Astrocyte of the spinal cord (primary cell): ENCODE data around the gene GABRG3.

Source experiments
- DNase-seq: peaks from one replicate; pipeline ENCODE4 v3.0.0; 2011; ENCODE audit warnings: low read depth, low spot score
- H3K4me3 ChIP-seq: 2 replicates; pipeline ENCODE4 v1.5.1; 2011; ENCODE audit warnings: low read depth, mild to moderate bottlenecking, low read length, moderate library complexity
- CTCF ChIP-seq: IDR thresholded peaks from 2 replicates; pipeline ENCODE4 v1.5.1; 2012; ENCODE audit warnings: low read depth, mild to moderate bottlenecking, low read length, inconsistent platforms
- in situ Hi-C: cut with HindIII; loops from 2 replicates; pipeline ENCODE4 v1.10.0; 2017; ENCODE audit warnings: low sequenced_read_pairs

The GABRG3 gene

DNA sequence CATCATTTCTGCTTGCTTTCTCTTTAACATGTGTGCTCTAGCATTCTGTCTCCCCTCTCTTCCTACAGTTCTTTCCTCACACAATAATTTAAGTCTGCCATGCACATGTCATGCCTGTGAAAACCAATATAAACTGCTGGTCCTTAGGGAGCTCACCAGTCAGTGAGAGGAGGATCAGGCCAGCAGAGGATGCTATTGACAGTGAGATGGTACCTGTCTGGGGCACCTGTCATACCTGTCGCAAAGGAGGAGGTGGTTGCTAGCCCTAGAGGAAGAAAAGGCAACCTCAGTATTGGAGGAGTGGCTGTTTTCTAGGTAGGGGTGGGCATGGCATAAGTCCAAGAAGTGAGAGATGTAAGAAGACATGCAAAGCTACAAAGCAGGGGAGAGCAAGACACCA, 194.6 kb downstream of the GABRG3 start:
- in situ Hi-C loops, result no loop called here
- no peak overlapping the region for H3K4me3 ChIP-seq
- no peak for DNase-seq
- no peak for TF ChIP-seq CTCF

DNA sequence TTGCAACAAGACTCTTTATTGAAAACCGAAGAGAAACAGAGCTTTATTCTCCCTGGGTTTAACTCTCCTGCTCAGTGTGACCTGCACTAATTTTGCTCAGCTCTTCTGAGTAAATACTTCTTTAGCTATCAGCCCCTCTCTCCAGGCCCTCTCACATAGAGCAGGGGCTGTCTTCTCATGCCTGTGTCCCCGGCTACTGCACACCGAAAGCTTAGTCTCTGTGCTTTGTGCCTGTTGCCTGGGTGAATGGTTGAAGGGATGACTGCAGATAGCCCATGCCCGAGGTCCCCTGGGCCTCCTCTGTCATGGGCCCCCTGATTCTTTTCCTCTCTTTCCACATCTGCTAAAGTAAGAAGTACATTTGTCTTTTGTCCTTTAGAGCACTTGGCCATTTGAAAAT, 195.9 kb downstream of the GABRG3 start:
- no peak for DNase-seq
- no peak overlapping the region for H3K4me3 ChIP-seq
- in situ Hi-C loops, result no loop called here
- TF ChIP-seq CTCF, result no peak

- TF ChIP-seq CTCF, result no peak
- in situ Hi-C loops, result no loop called here
- no peak overlapping the region for H3K4me3 ChIP-seq
- no peak for DNase-seq
Measured at GRCh38 chr15:27167738-27168137, 196.8 kb downstream of the GABRG3 start.

GRCh38 chr15:27170851-27171250, 199.9 kb downstream of the GABRG3 start:
- DNase-seq, result no peak
- no peak overlapping the region for H3K4me3 ChIP-seq
- no peak for TF ChIP-seq CTCF
- in situ Hi-C loops, result no loop called here

DNA sequence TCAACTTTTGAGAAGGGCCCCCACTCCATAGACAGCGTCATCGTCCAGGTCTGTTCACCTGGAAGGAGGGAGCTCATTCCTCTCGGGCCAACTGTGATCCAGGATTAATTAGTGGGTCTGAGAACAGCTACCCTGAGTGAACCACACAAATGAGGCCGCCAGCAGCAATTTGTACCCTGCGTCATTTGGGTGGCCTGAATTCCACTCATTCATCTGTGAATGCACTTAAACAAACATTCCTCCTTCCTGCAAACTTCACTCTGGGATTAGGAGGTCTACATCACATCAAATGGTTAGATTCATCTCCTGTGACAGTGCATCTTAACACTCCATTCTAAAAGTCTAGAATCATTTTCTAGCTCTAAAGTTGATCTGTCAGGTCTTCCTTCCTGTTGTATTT, 201.8 kb downstream of the GABRG3 start:
- H3K4me3 ChIP-seq, result no peak overlapping the region
- in situ Hi-C loops, result no loop called here
- no peak for DNase-seq
- TF ChIP-seq CTCF, result no peak

DNA sequence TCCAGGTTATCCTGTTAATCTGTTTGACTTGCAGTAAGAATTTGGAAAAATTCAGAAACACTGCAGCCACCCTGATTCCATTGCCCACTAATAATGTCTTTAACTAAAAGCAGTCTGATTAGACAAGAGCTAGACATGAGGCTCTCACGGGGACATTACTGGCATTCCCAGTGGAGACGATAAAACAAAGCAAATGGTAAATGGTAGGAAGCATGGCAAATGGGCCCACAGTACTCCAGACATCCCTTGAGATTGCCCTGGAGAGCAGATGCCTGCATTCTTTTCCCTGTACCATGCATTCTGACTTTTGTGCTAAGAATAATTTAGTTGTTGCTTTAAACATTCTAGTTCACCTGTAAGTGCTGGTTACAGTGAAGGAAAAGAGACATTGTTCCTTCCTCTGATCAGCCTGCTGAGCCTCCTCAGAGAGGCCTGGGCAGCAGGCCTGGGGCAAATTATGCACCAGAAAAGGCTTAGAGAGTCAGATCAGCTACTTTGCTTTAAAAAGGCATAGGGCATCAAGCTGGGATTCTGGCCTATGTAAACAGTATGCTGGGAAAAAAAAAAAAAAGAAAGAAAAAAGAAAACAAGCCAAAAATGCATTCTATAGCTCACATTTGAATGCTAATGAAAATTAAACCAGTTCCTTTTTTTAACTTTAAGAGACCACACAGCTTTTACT, 204.6 kb downstream of the GABRG3 start:
- in situ Hi-C loops, result no loop called here
- H3K4me3 ChIP-seq, result no peak overlapping the region
- no peak for DNase-seq
- no peak for TF ChIP-seq CTCF

- no peak for TF ChIP-seq CTCF
- in situ Hi-C loops, result no loop called here
- no peak for DNase-seq
- no peak overlapping the region for H3K4me3 ChIP-seq
Measured at GRCh38 chr15:27176785-27177406, 205.9 kb downstream of the GABRG3 start.
